Mucosa of rectum (tissue), 2 donors: Measurements from ENCODE around the gene CALM1.
A peak's percentile ranks its signal among the peaks of the same experiment; 100 is the strongest.

Experiments
- H3K27ac ChIP-seq, 2 donors: one replicate each; pipeline ENCODE4 v1.7.0; 2013; ENCODE audit warnings: inconsistent platforms in 2 of 2, low read depth in 2 of 2, low read length in 2 of 2
- H3K27me3 ChIP-seq, 2 donors: one replicate each; pipeline ENCODE4 v1.7.0; 2013; ENCODE audit warnings: low read length in 2 of 2; ENCODE audit not compliant: control insufficient read depth in 2 of 2, insufficient read depth in 2 of 2
- H3K36me3 ChIP-seq, 2 donors: one replicate each; pipeline ENCODE4 v1.7.0; 2013; ENCODE audit warnings: low read length in 2 of 2; ENCODE audit not compliant: control insufficient read depth in 2 of 2, insufficient read depth in 2 of 2
- H3K4me1 ChIP-seq, 2 donors: one replicate each; pipeline ENCODE4 v1.7.0; 2013; ENCODE audit warnings: low read length in 2 of 2, mild to moderate bottlenecking in 1 of 2; ENCODE audit not compliant: control insufficient read depth in 2 of 2, insufficient read depth in 2 of 2
- H3K4me3 ChIP-seq, 2 donors: one replicate each; pipeline ENCODE4 v1.7.0; 2013; ENCODE audit warnings: low read length in 2 of 2
- H3K9ac ChIP-seq, 2 donors: one replicate each; pipeline ENCODE4 v1.7.0; 2013; ENCODE audit warnings: low read length in 2 of 2, low read depth in 1 of 2, mild to moderate bottlenecking in 1 of 2
- H3K9me3 ChIP-seq, 2 donors: one replicate each; pipeline ENCODE4 v1.7.0; 2013; ENCODE audit warnings: low read length in 2 of 2; ENCODE audit not compliant: control insufficient read depth in 2 of 2
- donor health status: healthy.
- donor health status: Normal muscosa, but diverticular disease.

Gene CALM1

GRCh38 chr14:90397425-90398314 is 841 bp downstream of the CALM1 start:
- peaks cover 28% of the 10 kb centered on the region in 2 donors for H3K36me3 ChIP-seq
- peak overlapping the region; percentile 92 to 96 for H3K4me3 ChIP-seq
- H3K27me3 ChIP-seq, result no peaks in the 10 kb centered on the region
- peak overlapping the region; percentile 89 to 92 for H3K9ac ChIP-seq
- H3K27ac ChIP-seq, result peak overlapping the region; percentile 78 to 95
- H3K4me1 ChIP-seq, result peaks cover 18 to 19% of the 10 kb centered on the region in 2 donors
- H3K9me3 ChIP-seq, result no peaks in the 10 kb centered on the region

GRCh38 chr14:90398315-90398839 is 1.5 kb downstream of the CALM1 start:
- H3K4me1 ChIP-seq, result peaks cover 18 to 19% of the 10 kb centered on the region in 2 donors
- peak overlapping the region; percentile 67 to 89 for H3K9ac ChIP-seq
- no peaks in the 10 kb centered on the region for H3K9me3 ChIP-seq
- peak overlapping the region; percentile 92 to 96 for H3K4me3 ChIP-seq
- H3K27ac ChIP-seq, result peak overlapping the region; percentile 78 to 95
- H3K36me3 ChIP-seq, result peaks cover 35% of the 10 kb centered on the region in 2 donors
- H3K27me3 ChIP-seq, result no peaks in the 10 kb centered on the region

GRCh38 chr14:90398841-90399540 is 2.2 kb downstream of the CALM1 start:
- Histone ChIP-seq H3K9ac (peak overlapping the region; percentile 67 to 89), H3K4me1 (peaks cover 18 to 19% of the 10 kb centered on the region in 2 donors)

GRCh38 chr14:90399541-90400444 is 3.0 kb downstream of the CALM1 start:
- Histone ChIP-seq H3K27ac (peak overlapping the region; percentile 78 to 95), H3K36me3 (peaks cover 49% of the 10 kb centered on the region in 2 donors), H3K4me1 (peaks cover 18 to 19% of the 10 kb centered on the region in 2 donors)

More at GRCh38 chr14:90398841-90399540, 2.2 kb downstream of the CALM1 start:
- Histone ChIP-seq H3K27me3 (no peaks in the 10 kb centered on the region), H3K36me3 (peaks cover 41% of the 10 kb centered on the region in 2 donors), H3K9me3 (no peaks in the 10 kb centered on the region), H3K27ac (peak overlapping the region; percentile 78 to 95), H3K4me3 (peak overlapping the region; percentile 92 to 96)

GRCh38 chr14:90400904-90401561 is 4.2 kb downstream of the CALM1 start:
- Histone ChIP-seq H3K9ac (no peak overlapping the region), H3K36me3 (peaks cover 60 to 61% of the 10 kb centered on the region in 2 donors), H3K4me1 (peaks cover 18 to 19% of the 10 kb centered on the region in 2 donors), H3K27ac (no peak overlapping the region), H3K9me3 (no peaks in the 10 kb centered on the region), H3K27me3 (no peaks in the 10 kb centered on the region), H3K4me3 (no peak overlapping the region)

More at GRCh38 chr14:90399541-90400444, 3.0 kb downstream of the CALM1 start:
- no peaks in the 10 kb centered on the region for H3K9me3 ChIP-seq
- peak overlapping the region; percentile 67 to 89 for H3K9ac ChIP-seq
- no peaks in the 10 kb centered on the region for H3K27me3 ChIP-seq
- H3K4me3 ChIP-seq, result peak overlapping the region; percentile 92 to 96

- Histone ChIP-seq H3K36me3 (peaks cover 67 to 69% of the 10 kb centered on the region in 2 donors), H3K4me1 (peaks cover 15 to 16% of the 10 kb centered on the region in 2 donors), H3K9ac (no peak overlapping the region), H3K27me3 (no peaks in the 10 kb centered on the region), H3K27ac (no peak overlapping the region), H3K4me3 (no peak overlapping the region), H3K9me3 (no peaks in the 10 kb centered on the region)
These were observed 5.2 kb downstream of the CALM1 start for GRCh38 chr14:90402016-90402415.

- H3K27ac ChIP-seq, result no peak overlapping the region
- H3K4me3 ChIP-seq, result no peak overlapping the region
- H3K27me3 ChIP-seq, result no peaks in the 10 kb centered on the region
- H3K9ac ChIP-seq, result no peak overlapping the region
- H3K4me1 ChIP-seq, result peaks cover 15 to 16% of the 10 kb centered on the region in 2 donors
- no peaks in the 10 kb centered on the region for H3K9me3 ChIP-seq
- H3K36me3 ChIP-seq, result peaks cover 67 to 69% of the 10 kb centered on the region in 2 donors
These were observed 6.2 kb downstream of the CALM1 start for GRCh38 chr14:90403065-90403464.

- Histone ChIP-seq H3K36me3 (peaks cover 64 to 67% of the 10 kb centered on the region in 2 donors), H3K4me1 (peaks cover 4 to 9% of the 10 kb centered on the region in 2 donors), H3K4me3 (no peak overlapping the region), H3K27ac (no peak overlapping the region), H3K27me3 (no peaks in the 10 kb centered on the region), H3K9me3 (no peaks in the 10 kb centered on the region), H3K9ac (no peak overlapping the region)
These were observed 8.3 kb downstream of the CALM1 start for GRCh38 chr14:90405101-90405500.

GRCh38 chr14:90405755-90406154 is 8.9 kb downstream of the CALM1 start:
- no peak overlapping the region for H3K27ac ChIP-seq
- H3K27me3 ChIP-seq, result no peaks in the 10 kb centered on the region
- no peaks in the 10 kb centered on the region for H3K9me3 ChIP-seq
- no peak overlapping the region for H3K9ac ChIP-seq
- H3K4me3 ChIP-seq, result no peak overlapping the region
- H3K36me3 ChIP-seq, result peaks cover 58 to 60% of the 10 kb centered on the region in 2 donors
- H3K4me1 ChIP-seq, result peaks cover 4 to 6% of the 10 kb centered on the region in 2 donors
